ENCODE results near the gene TNFRSF4.

Gene TNFRSF4

DNA sequence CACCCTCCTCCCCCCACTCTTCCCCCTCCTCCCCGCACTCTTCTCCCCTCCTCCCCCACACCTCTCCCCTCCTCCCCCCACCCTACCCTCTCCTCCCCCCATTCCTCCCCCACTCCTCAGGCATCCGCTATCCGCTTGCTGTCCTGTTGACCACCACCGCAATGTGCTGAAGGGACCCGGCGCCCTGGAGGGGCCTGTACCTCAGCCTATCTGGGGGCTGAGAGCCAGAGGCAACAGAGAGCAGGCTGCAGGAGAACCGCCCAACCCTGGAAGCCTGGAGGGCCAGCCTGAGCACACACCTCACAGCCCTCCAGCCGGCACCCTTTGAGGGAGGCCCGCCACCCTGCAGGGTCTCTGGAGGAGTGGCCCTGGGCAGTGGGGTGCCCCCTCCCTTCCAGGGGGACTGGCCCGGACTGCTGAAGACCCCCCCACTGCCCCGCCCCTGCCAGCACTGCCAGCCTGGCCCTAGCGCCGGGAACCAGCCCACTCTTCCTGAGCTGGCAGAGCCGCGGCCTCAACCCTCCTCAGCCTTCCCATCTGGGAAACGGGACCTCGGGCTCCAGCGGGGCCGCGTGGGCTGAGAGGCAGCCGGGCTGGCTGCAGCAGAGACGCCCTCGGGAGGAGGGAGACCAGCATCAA is 31.3 kb upstream of the TNFRSF4 start:
- no peak for DNase-seq

DNA sequence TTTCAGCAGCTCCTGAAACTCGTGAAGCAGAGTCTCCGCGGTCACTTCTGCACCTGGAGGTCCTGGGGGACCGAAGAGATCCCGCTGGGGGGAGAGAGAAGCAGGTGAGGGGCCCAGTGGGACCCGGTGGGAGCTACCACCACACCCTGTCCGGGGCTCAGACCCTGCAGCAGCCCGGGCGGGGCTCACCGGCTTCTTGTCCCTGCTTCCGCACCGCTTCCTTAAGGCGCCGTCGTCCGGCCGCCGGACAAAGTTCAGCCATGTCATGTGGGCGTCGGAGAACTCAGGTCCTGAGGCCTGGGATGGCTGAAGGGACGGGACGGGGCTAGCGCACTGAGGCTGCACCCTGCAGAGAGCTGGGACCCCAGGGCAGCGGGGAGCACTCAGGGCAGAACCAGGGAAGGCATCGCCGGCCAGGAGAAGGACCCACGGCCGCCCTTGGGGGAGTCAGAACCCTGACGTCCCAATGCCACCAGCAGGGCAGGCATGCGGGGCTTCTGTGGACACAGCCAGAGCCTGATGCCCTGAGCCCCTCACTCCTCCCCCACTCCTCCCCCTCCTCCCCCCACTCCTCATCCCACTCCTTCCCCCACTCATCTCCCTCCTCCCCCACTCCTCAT is 30.3 kb upstream of the TNFRSF4 start:
- no peak for DNase-seq

DNA sequence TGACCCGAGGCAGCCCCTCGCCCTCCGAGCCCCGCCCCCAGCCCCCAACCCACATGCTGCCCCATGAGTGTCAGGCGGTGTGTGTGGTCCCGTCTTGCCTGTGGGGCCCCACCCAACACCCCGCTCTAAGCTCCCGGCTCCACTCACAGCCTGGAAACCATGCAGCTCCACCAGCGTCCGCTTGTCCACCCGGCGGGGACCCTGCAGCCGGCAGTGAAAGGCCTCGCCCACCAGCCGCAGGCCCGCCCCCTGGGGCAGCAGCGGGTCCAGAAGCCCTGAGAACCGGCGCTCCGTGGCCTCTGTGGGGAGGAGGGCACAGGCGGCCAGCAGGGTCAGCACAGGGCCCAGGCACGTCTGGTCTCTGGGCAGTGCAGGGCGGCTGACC is 29.8 kb upstream of the TNFRSF4 start:
- DNase-seq, result no peak

DNA sequence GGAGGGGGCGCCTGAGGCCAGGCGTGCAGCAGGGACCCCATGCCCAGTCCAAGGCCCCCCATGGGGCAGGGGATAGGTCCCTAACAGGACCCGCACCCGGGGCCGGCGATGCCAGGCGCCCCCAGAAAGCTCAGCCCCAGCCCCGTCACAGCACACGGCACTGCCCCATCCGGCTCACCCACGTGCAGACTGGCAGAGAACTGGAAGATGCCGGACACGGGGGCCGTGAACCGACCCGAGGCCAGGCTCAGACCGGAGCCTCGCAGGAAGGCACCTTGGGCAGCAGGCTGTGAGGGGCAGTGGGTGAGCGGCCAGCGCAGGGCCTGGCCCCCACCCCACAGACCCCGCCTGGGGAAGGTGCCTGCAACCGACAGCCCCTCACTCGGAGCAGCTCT is 29.3 kb upstream of the TNFRSF4 start:
- no peak for DNase-seq

DNA sequence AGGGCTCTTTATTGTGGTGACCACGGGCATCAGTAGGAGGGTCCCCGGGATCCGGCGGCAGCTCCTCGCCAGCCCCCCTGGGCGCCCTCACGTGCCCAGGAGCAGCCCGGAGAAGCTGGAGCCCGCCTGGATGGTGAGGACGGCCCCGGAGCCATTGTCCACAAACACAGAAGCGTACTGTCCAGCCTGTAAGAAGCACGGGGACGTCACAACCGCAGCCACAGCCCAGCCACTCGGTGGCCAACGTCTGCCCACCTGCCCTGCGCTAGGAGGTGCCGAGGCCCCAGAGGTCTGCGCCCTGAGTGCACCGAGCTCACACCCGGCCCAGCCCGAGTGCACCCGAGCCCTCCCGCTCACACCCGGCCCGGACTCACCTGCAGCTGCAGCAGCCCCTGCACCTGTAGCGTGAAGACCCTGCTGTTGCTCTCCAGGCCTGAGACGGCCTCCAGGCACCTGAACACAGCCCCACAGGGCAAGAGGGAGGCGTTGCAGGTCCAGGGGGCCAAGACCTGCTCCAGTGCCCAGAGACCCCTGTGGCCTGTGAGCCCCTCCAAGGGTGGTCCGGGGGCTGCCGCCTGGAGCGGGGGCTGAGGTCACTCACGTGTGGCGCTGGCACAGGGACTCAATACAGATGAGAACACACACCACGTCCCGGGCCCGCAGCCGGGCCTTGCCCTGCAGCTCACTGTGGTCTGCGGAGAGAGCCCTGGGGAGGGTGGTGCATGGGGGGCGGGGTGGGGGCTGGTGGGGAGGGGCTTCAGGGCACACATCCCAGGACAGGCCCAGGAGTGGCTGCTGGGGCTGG is 28.7 kb upstream of the TNFRSF4 start:
- DNase-seq, result no peak

DNA sequence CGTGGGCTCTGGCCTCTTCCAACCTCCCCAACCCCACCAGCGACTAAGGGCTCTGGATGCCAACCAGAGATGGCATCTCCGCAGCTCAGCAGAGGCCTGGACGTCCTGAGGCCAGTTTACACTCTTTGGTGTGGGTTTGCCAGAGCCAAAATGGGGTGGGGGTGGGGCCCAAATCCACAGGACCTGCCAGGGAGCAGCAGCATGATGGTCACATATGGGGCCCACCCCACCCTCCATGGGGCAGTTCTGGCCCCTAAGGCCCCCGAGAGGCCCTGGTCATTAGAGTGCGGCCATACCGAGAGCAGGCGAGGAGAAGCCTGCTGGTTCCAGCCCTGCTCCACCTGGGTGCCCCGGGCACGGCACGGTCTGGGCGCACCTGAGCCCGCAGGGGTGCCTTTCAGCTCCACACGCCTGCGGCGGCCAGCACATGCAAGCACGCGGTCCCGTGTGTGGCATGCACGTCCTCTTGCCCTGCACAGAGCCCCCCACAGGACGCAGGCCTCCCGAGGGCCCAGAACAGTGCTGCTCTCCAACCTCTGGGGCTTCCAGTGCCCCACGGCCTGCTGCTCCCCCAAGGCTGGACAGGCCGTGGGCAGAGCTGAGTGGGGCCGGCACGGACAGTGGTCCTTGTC is 27.8 kb upstream of the TNFRSF4 start:
- DNase-seq, result no peak

DNA sequence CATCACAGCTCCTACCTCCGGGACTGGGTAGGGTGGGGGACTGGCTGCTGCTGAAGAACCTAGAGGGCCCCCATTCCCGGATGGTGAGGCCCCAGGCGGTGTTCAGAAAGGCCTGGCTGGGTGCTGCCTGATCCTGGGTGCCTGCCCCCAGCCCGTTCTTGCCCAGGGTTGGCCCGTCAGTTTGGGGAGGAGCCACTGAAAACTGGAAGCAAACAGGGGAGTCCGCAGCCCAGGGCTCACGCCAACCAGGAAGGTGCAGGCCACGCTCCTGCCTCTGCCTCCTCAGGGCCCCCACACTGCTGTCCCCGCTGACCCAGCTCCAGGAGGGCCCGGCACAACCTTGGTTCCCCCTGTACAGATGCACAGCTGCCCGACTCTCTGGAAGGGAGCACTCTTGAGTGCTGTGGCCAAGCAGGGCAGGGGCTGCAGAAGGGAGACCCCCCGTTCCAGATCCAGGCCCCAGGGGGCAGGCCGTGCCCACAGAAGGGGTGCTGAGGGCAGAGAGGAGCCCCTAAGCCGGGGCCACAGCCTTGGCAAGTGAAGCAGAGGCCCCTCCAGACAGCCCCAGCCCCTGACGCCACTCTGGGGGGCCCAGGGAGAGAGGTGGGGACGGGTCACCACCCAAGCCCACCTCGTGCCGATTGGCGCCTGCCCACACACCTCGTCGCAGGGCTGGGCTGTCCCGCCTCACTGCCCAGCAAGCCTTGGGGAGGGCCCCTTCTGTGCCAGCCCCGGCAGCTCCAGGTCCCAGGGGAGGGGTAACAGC is 27.1 kb upstream of the TNFRSF4 start:
- no peak for DNase-seq

DNA sequence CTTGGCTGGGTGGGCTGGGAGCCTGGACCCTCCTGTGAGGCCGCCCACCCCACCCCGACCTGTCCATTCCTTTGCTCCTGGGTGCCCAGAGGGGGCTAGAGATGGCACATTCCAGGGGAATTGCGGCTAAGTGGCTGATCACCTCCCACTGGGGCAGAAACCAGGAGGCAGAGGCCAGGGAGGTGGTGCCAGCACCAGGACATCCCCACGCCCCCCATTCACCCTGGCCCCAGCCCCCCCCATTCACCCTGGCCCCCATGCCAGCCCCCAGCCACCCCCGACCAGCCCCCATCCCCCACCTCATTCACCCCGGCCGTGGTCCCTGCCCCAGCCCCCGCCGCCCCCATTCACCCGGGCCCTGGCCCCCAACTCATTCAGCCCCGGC is 26.4 kb upstream of the TNFRSF4 start:
- DNase-seq, result no peak

DNA sequence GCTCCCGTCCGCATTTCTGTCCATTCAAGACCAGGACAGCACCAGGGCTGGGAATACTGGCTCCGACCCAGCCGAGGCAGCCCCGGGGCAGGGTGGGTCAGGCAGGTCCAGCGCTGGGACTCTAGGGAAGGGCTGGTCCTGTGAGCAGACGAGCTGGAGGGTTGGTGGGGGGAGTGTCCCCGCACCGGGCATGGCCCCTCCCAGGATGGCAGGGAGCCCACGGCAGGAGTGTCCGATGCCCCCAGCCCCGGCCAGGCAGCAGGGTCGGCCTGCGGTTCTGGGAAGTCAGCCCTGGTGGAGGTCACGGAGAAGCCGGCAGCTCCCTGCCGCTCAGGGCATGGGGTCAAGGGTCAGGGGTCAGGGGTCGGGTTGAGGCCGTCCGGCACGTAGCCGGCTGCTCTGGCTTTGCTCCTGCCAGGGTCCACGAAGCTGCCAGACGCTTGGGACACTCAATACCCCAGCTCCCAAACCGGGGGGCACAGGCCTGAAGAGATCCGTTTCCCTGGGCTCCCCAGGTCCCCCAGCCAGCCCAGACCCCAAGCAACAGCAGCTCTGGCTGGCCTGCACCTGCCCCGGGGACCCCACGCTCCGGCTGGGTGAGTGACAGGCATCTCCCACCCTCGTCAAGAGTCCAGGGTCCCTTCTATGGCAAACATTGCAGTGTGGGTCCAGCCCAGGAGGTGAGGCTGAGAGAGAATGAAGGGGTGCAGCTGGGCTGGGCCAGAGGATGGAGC is 25.8 kb upstream of the TNFRSF4 start:
- DNase-seq, result no peak

DNA sequence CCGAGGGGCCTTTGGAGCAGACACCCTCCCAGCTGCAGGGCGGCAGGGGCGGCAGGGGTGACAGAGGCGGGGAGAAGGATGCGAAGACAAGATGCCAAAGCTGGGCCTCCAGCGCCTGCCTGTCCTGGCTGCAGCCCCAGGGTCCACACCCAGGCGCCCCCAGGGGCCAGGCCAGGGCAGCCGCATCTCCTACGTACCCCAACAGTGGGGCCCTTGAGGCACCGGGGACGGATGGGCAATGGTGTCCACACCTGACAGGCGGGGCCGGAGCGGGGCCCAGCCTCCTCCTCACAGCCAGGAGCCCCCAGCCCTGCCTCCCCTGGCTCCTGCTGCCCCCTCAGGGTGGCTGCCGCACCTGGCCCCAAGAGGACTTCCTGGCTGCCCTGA is 25.3 kb upstream of the TNFRSF4 start:
- DNase-seq, result no peak

DNA sequence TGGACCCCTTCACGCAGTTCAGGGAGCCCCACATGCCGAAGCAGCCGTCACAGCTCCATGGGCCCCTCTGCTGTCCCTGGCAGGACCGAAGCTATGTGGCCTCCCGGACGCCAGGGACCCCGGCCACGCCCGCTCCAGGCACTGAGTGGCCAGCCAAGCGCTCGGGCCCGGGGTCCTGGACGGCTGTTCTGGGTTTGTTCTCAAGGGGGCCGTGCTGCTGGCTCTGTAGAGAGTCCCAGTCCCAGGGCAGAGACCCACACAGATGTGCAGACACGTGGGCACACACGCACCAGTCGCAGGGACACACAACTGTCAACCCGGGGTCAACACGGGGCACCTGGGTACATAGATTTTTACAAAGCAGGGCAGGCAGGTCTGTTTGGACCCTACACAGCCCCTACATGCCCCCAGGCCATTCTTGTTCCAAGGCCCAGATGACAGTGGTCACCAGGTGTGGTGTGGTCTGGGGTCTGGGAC is 24.8 kb upstream of the TNFRSF4 start:
- no peak for DNase-seq

DNA sequence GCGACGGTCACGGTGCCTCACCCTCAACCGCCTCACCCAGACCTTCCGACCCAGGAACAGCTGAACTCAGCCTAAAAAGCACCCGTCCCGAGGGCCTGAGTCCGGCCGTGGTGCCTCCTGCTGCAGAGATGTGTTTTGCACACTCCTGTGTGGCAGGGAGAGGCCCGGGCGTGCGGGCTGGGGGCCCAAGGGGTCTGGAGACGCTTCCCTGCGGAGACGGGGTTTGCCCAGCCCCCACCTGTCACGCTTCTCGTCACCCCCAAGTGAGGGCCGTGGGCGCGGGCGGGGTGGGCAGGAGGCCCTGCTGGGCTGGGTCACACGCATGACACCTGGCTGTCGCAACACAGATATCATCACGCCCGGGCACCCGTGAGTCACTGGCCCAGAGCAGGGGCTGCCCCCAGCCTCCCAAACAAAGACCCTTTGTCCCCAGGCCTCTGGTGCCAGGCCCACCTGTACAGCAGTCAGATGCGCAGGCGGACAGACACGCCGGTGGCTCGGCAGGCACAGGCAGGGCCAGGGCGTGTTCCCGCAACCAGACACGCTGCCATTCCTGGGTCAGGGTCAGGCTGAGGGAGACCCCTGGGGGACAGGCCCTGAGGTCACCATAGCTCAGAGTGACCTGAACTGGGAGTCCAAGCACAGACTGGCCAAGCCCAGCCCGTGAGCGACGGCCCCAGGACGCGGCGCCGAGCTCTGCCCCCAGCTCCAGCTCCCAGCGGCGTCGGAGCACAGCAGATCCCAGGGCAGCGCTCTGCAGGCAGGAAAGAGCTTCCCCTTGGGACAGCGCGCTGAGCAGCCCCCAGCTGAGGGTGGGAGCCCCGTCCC is 24.1 kb upstream of the TNFRSF4 start:
- no peak for DNase-seq

DNA sequence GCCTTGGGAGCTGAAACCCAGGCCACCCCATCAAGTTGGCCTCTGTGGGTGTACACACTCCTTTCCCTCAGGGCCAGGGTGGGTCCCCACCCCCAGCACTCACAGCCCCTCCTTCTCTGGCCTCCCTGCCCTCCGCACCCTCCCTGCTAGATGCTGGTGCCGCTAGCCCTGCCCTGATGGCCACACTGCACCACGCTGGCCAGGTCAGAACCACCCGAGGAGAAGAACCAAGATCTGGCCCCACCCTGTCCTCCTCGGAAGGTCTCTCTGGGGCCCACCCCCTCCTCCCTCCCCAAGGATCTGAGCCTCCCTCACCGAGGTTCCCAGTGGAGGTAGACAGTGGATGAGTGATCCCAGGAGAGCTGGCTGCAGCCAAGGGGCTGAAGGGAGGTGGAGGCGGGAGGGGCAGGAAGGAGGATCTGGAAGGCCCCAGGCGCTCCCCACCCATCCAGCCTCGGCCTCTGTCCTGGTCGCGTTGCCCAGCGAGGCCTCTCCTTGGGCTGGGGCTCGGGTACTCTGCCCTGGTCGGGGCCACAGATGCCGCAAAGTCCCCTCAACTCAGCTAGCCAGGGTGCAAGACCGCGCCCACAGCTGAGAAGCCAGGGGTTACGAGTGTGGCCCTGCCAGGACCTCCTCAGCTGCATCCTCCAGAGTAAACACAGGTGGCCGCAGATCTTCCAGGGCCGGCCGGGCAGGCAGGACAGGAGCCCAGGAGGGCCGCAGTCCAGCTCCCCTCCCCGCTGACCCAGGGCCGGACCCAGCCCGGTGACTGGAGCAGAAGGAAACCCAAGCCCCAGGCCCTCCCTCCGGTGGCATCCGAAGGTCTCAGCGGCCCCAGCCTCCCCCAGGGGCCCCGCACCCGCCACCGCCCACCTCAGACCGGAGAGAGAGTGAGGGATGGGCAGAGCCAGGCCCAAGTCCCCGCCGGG is 23.3 kb upstream of the TNFRSF4 start:
- no peak for DNase-seq

DNA sequence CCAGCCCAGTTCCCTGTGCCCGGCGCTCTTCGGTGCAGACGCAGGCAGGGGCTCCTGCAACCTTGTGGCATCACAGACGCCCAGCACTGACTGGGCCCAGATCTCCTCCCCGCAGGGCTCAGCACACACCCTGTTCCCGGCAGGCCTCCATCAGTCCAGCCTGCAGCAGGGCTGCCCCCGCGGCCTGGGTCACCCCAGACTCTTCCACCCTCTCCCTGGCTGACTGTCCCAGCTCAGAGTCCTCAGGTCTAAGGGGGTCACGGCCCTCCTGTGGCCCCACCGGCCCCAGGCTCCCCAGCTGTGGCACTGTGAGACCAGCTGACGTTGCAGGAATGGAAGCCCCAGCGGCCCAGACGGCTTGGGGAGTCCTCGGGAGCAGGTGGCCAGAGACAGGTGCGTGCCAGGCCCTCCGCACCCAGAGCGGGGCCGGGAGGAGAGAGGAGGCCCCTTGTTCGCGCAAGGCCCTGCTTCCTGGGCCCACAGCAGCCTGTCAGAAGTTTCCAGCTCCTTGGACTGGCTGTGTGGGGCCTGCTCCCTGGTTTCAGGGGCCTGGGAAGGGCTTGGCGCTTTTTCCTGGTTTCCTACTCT is 22.3 kb upstream of the TNFRSF4 start:
- no peak for DNase-seq

DNA sequence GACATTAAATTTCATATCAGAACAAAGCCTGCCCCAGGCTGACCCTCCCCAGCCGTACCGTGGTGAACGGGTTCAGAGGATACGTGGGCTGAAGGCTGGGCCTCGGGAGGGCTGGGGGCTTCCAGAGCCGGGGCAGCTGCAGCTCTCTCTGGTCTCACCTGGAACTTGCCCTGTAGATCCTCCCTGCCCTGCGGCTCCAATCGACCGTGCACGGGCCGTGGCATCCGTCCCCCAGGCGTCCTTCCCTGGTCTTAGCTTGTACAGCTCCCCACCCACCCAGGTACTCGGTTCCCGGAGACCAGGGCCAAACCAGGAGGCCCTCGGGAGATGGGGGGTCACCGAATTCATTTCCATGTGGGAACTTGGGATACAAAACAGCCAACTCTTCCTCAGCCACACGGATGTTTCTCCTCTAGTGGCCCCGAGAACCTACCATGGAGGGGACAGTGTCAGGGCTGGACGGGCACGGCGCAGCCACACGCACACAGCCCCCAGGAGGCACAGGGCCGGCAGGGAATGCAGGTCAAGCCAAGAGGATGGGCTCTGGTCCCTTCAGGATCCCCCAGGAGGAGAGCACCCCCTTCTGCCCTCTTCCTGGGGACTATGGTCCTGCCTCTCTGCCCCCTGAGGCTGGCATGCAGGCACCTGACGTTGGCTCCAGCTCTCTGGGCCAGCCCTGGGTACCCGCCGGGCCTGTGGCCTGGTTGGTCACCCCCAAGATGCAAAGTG is 21.2 kb upstream of the TNFRSF4 start:
- no peak for DNase-seq

DNA sequence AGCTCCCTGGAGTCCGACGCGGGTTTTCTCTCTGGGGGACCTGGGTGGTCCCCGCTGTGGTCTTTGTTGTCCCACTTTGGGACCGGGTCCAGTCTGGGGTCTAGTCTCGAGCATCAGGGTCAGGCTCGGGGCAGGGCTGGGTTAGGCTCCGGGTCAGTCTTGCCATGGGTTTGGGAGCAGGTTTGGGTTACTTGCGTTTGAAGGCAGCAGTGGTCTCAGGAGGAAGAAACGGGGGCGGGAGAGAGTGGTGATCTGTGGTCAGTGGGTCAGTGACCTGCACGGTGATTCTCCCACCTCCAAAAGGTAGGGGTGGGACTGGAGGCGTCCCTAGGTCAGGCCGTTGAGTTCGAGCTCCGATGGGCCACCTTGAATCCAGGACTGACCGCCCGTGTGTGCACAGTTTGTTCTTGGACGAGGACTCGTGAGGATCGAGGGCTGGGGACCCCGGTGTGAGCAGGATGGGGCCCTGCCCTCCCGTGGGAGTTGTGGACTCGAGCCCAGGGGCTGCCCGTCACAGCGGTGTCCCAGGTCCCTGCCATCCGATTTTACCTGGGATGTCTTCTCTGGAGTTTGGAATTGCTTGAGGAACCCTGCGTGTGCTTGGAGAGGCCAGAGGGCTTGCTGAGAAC is 20.3 kb upstream of the TNFRSF4 start:
- no peak for DNase-seq

DNA sequence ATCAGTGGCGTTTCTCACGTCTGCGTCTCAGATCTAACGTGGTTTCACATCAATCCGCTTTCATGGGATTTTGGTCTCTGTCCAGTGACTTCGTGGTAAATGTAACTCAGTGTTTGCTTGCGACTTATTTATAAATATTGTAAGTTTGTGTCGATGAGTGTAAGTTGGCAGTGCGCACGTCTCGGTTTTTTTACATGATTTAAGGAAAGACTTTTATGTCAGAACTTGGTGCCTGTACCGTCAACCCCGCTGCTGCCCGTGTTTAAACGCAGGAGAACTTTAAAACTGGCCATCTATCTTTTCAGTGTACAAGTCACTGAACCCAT is 19.6 kb upstream of the TNFRSF4 start:
- DNase-seq, result no peak

DNA sequence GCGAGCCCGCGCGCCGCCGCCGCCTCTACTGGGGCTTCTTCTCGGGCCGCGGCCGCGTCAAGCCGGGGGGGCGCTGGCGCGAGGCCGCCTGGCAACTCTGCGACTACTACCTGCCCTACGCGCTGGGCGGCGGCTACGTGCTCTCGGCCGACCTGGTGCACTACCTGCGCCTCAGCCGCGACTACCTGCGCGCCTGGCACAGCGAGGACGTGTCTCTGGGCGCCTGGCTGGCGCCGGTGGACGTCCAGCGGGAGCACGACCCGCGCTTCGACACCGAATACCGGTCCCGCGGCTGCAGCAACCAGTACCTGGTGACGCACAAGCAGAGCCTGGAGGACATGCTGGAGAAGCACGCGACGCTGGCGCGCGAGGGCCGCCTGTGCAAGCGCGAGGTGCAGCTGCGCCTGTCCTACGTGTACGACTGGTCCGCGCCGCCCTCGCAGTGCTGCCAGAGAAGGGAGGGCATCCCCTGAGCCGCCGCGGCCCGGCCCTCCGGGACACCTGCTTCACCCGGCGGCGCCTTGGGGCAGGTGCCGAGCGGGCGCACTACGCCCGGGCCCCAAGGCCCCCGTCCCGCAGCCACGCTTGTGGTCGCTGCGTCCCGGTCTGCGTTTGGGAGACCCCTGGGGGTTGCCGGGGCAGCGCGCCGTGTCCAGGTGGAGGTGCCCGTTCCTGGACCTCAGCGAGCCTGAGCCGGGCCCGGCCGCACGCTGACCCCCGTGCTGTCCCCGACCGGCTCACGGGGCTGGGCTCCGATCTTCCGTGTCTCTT is 19.0 kb upstream of the TNFRSF4 start:
- no peak for DNase-seq

Measured in EL (cell line).